ENCODE measurements around the gene TMC2. TPM values are rescaled to one million over a fixed set of nuclear protein-coding genes. Genes with fewer than 3 reads are reported as not detected.
A peak's percentile ranks its signal among the peaks of the same experiment; 100 is the strongest.

TMC2 gene
- total RNA-seq, 1 experiment from 2014 or later, result not detected

DNA sequence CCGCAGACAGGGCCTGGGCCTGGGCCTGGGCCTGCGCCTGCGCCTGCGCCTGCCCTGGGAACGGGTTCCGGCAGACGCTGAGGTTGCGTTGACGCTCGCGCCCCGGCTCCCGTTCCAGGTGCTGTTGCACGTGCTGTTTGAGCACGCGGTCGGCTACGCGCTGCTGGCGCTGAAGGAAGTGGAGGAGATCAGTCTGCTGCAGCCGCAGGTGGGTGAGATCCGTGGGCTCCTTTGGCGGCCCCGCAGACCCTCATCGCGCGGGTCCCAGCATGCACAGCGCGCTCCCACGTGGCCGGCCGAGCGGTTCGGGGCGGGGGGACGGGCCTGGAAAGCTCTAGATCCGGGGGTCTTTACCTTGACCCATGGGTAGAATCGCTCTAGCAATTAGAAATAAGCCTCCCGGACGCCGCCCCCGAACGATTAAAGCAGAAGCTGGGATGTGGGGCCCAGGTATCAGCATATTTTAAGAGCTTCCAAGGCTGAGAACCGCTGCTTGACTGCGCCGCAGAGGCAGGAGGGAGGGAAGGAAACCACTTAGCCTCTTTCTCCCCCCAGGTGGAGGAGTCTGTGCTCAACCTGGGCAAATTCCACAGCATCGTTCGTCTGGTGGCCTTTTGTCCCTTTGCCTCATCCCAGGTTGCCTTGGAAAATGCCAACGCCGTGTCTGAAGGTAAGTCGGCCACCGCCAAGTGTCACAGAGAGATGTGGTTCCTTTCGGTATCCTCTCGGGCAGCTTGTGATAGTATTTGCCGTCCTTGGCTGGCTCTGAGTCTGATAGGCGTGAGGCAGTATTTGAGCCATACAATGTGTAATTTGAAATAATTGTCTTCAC lies 116.6 kb downstream of the TMC2 start:
- intact Hi-C loops (cut with micrococcal nuclease; ENCODE audit: unreplicated experiment) (no loop called here), in situ Hi-C loops (cut with HindIII; ENCODE audit: low pct_unique_long_range_greater_than_20kb, low sequenced_read_pairs) (no loop called here)
- H3K27me3 ChIP-seq (ENCODE audit: control insufficient read depth, insufficient read depth, low read length), result no peaks in the 10 kb centered on the region
- H3K27ac ChIP-seq (ENCODE audit: low read length), result peak overlapping the region; percentile 88
- H3K9me3 ChIP-seq (ENCODE audit: control insufficient read depth, insufficient read depth, low read depth, low read length), result no peaks in the 10 kb centered on the region
- H3K4me1 ChIP-seq (ENCODE audit: control insufficient read depth, insufficient read depth, low read length), result peaks cover 16% of the 10 kb centered on the region
- CTCF ChIA-PET, result interaction anchor here (0.6 kb wide), 1 partner anchor 445 kb away, joined by 4 read pairs; no protein-coding TSS in a partner anchor
- DNase-seq (ENCODE audit: low read depth, low spot score), result no peak
- POLR2A ChIA-PET, result interaction anchor here (0.6 to 1.2 kb wide), 5 partner anchors 11 to 209 kb away, joined by 3 to 8 read pairs (median 3); partner anchors contain the start of gene IDH3B
- ATAC-seq, result peak; percentile 56
- TF ChIP-seq SIN3A (IDR thresholded peaks at IDR 0.05; ENCODE audit: borderline replicate concordance, insufficient read depth, low read depth, low read length) (0 out of 2 replicates have a peak, but pooled peaks have one; percentile 17), TCF7L2 (IDR thresholded peaks at IDR 0.05; ENCODE audit: low read depth, low read length) (no peak), POLR2AphosphoS5 (IDR thresholded peaks at IDR 0.05; ENCODE audit: low read depth, low read length) (no peak)
- TF ChIP-seq, protein P1, sequence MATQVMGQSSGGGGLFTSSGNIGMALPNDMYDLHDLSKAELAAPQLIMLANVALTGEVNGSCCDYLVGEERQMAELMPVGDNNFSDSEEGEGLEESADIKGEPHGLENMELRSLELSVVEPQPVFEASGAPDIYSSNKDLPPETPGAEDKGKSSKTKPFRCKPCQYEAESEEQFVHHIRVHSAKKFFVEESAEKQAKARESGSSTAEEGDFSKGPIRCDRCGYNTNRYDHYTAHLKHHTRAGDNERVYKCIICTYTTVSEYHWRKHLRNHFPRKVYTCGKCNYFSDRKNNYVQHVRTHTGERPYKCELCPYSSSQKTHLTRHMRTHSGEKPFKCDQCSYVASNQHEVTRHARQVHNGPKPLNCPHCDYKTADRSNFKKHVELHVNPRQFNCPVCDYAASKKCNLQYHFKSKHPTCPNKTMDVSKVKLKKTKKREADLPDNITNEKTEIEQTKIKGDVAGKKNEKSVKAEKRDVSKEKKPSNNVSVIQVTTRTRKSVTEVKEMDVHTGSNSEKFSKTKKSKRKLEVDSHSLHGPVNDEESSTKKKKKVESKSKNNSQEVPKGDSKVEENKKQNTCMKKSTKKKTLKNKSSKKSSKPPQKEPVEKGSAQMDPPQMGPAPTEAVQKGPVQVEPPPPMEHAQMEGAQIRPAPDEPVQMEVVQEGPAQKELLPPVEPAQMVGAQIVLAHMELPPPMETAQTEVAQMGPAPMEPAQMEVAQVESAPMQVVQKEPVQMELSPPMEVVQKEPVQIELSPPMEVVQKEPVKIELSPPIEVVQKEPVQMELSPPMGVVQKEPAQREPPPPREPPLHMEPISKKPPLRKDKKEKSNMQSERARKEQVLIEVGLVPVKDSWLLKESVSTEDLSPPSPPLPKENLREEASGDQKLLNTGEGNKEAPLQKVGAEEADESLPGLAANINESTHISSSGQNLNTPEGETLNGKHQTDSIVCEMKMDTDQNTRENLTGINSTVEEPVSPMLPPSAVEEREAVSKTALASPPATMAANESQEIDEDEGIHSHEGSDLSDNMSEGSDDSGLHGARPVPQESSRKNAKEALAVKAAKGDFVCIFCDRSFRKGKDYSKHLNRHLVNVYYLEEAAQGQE (IDR thresholded peaks at IDR 0.05; ENCODE audit: insufficient read depth in 1 of 2, low read depth in 2 of 2, low read length in 1 of 2), result 0 out of 4 replicates have a peak, but pooled peaks of 1 of the 2 experiments have one; percentile 32
- TF ChIP-seq, protein P2, sequence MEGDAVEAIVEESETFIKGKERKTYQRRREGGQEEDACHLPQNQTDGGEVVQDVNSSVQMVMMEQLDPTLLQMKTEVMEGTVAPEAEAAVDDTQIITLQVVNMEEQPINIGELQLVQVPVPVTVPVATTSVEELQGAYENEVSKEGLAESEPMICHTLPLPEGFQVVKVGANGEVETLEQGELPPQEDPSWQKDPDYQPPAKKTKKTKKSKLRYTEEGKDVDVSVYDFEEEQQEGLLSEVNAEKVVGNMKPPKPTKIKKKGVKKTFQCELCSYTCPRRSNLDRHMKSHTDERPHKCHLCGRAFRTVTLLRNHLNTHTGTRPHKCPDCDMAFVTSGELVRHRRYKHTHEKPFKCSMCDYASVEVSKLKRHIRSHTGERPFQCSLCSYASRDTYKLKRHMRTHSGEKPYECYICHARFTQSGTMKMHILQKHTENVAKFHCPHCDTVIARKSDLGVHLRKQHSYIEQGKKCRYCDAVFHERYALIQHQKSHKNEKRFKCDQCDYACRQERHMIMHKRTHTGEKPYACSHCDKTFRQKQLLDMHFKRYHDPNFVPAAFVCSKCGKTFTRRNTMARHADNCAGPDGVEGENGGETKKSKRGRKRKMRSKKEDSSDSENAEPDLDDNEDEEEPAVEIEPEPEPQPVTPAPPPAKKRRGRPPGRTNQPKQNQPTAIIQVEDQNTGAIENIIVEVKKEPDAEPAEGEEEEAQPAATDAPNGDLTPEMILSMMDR (IDR thresholded peaks at IDR 0.05), result no peak
- H3K4me3 ChIP-seq (ENCODE audit: low read depth in 2 of 2, low read length in 2 of 2), result peak overlapping the region; percentile 80 to 99
- BruUV-seq (replicated peaks), result TSS peak; percentile 73
- H3K36me3 ChIP-seq (ENCODE audit: control insufficient read depth, insufficient read depth, low read length), result peaks cover 34% of the 10 kb centered on the region

DNA sequence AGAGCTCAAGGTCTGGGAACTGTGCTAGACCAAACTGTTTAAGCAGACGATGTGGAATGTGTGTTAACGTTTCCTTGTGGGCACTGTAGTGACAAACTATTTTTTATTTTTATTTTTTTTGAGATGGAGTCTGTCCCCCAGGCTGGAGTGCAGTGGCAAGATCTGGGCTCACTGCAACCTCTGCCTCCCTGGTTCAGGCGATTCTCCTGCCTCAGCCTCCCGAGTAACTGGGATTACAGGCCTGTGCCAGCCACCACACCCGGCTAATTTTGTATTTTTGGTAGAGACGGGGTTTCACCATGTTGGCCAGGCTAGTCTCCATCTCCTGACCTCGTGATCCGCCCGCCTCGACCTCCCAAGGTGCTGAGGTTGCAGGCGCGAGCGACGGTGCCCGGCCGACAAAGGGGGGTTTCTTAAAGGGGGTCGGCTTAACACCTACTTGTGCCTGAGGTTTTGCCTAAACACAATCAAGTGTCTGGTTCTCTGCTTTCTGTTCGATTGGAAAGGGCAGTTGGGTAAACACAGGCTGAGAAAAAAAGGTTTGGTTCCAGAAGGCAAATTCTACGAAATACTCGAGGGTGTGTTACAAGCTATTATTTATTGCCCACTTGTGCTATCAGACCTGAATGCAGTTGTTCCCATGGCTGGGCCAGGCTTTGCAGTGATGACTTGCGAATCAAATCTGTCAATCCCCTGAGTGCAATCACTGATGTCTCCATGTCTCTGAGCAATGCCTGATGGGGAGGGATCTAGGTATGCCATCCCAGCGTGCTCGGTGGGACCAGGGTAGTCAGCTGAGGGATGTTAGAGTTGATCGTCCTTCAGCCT lies 117.4 kb downstream of the TMC2 start:
- ATAC-seq (no peak), DNase-seq (ENCODE audit: low read depth, low spot score) (no peak)
- Histone ChIP-seq H3K27me3 (ENCODE audit: control insufficient read depth, insufficient read depth, low read length) (no peaks in the 10 kb centered on the region), H3K36me3 (ENCODE audit: control insufficient read depth, insufficient read depth, low read length) (peaks cover 38% of the 10 kb centered on the region), H3K9me3 (ENCODE audit: control insufficient read depth, insufficient read depth, low read depth, low read length) (no peaks in the 10 kb centered on the region), H3K27ac (ENCODE audit: low read length) (peak overlapping the region; percentile 88), H3K4me1 (ENCODE audit: control insufficient read depth, insufficient read depth, low read length) (peaks cover 16% of the 10 kb centered on the region), H3K4me3 (ENCODE audit: low read depth in 2 of 2, low read length in 2 of 2) (peak overlapping the region; percentile 80 to 99)
- ChIA-PET POLR2A (interaction anchor here (0.6 to 0.7 kb wide), 2 partner anchors 10 to 209 kb away, joined by 3 to 4 read pairs; partner anchors contain the start of gene IDH3B), CTCF (no interaction called here)
- in situ Hi-C loops (cut with HindIII; ENCODE audit: low pct_unique_long_range_greater_than_20kb, low sequenced_read_pairs) (no loop called here), intact Hi-C loops (cut with micrococcal nuclease; ENCODE audit: unreplicated experiment) (no loop called here)
- TF ChIP-seq, protein P1 (IDR thresholded peaks at IDR 0.05; ENCODE audit: insufficient read depth in 1 of 2, low read depth in 2 of 2, low read length in 1 of 2), result no peak
- TF ChIP-seq, protein P2 (IDR thresholded peaks at IDR 0.05), result no peak
- TF ChIP-seq TCF7L2 (IDR thresholded peaks at IDR 0.05; ENCODE audit: low read depth, low read length) (no peak), SIN3A (IDR thresholded peaks at IDR 0.05; ENCODE audit: borderline replicate concordance, insufficient read depth, low read depth, low read length) (no peak), POLR2AphosphoS5 (IDR thresholded peaks at IDR 0.05; ENCODE audit: low read depth, low read length) (no peak)
- no TSS peak for BruUV-seq (replicated peaks)
